ENCODE data around the gene ADGRD1. TPM values are rescaled to one million over a fixed set of nuclear protein-coding genes. Genes with fewer than 3 reads are reported as not detected.

Gene ADGRD1
- total RNA-seq, 2 donors from 2014 or later, result not detected

GRCh38 chr12:130961921-130962451 is 8.3 kb downstream of the ADGRD1 start:
- Mint-ChIP-seq H3K36me3 (no peaks in the 10 kb centered on the region), H3K9me3 (no peaks in the 10 kb centered on the region)
- no peak for DNase-seq (ENCODE audit: low spot score)

GRCh38 chr12:130965214-130965613 is 11.5 kb downstream of the ADGRD1 start:
- peaks cover 14 to 30% of the 10 kb centered on the region in 2 donors for H3K27me3 Mint-ChIP-seq
- H3K9me3 Mint-ChIP-seq, result no peaks in the 10 kb centered on the region
- no peak overlapping the region for H3K27ac Mint-ChIP-seq
- ATAC-seq (no peak), DNase-seq (ENCODE audit: low spot score) (no peak)
- no peak overlapping the region for H3K4me3 Mint-ChIP-seq
- H3K36me3 Mint-ChIP-seq, result no peaks in the 10 kb centered on the region
- H3K4me1 Mint-ChIP-seq (ENCODE audit: low read depth in 2 of 2), result no peaks in the 10 kb centered on the region

More at GRCh38 chr12:130961921-130962451, 8.3 kb downstream of the ADGRD1 start:
- ATAC-seq, result no peak
- no peaks in the 10 kb centered on the region for H3K4me1 Mint-ChIP-seq (ENCODE audit: low read depth in 2 of 2)
- H3K4me3 Mint-ChIP-seq, result no peak overlapping the region
- no peak overlapping the region for H3K27ac Mint-ChIP-seq
- peaks cover 13 to 22% of the 10 kb centered on the region in 2 donors for H3K27me3 Mint-ChIP-seq

GRCh38 chr12:130965668-130966067 is 12.0 kb downstream of the ADGRD1 start:
- no peak overlapping the region for H3K27ac Mint-ChIP-seq
- peaks cover 14 to 28% of the 10 kb centered on the region in 2 donors for H3K27me3 Mint-ChIP-seq
- no peak overlapping the region for H3K4me3 Mint-ChIP-seq
- ATAC-seq (no peak), DNase-seq (ENCODE audit: low spot score) (no peak)
- H3K36me3 Mint-ChIP-seq, result no peaks in the 10 kb centered on the region
- no peaks in the 10 kb centered on the region for H3K9me3 Mint-ChIP-seq
- no peaks in the 10 kb centered on the region for H3K4me1 Mint-ChIP-seq (ENCODE audit: low read depth in 2 of 2)

GRCh38 chr12:130966443-130967030 is 12.8 kb downstream of the ADGRD1 start:
- Mint-ChIP-seq H3K36me3 (no peaks in the 10 kb centered on the region), H3K27ac (no peak overlapping the region), H3K4me1 (ENCODE audit: low read depth in 2 of 2) (no peaks in the 10 kb centered on the region), H3K4me3 (no peak overlapping the region), H3K9me3 (no peaks in the 10 kb centered on the region), H3K27me3 (peaks cover 14 to 20% of the 10 kb centered on the region in 2 donors)
- ATAC-seq (no peak), DNase-seq (ENCODE audit: low spot score) (no peak)

- Mint-ChIP-seq H3K27me3 (peaks cover 11 to 20% of the 10 kb centered on the region in 2 donors), H3K4me3 (no peak overlapping the region), H3K36me3 (no peaks in the 10 kb centered on the region), H3K9me3 (no peaks in the 10 kb centered on the region), H3K27ac (no peak overlapping the region), H3K4me1 (ENCODE audit: low read depth in 2 of 2) (no peaks in the 10 kb centered on the region)
- DNase-seq (ENCODE audit: low spot score) (no peak), ATAC-seq (no peak)
Observed at GRCh38 chr12:130967636-130968035, 13.9 kb downstream of the ADGRD1 start.

GRCh38 chr12:130968611-130969010 is 14.9 kb downstream of the ADGRD1 start:
- Mint-ChIP-seq H3K27me3 (peaks cover 11 to 15% of the 10 kb centered on the region in 2 donors), H3K27ac (no peak overlapping the region), H3K4me3 (no peak overlapping the region), H3K36me3 (no peaks in the 10 kb centered on the region), H3K9me3 (no peaks in the 10 kb centered on the region), H3K4me1 (ENCODE audit: low read depth in 2 of 2) (no peaks in the 10 kb centered on the region)
- ATAC-seq, result no peak
- DNase-seq (ENCODE audit: low spot score), result no peak

- ATAC-seq (no peak), DNase-seq (ENCODE audit: low spot score) (no peak)
- H3K27me3 Mint-ChIP-seq, result peaks cover 11 to 14% of the 10 kb centered on the region in 2 donors
- H3K27ac Mint-ChIP-seq, result no peak overlapping the region
- no peak overlapping the region for H3K4me3 Mint-ChIP-seq
- no peaks in the 10 kb centered on the region for H3K9me3 Mint-ChIP-seq
- no peaks in the 10 kb centered on the region for H3K4me1 Mint-ChIP-seq (ENCODE audit: low read depth in 2 of 2)
- no peaks in the 10 kb centered on the region for H3K36me3 Mint-ChIP-seq
Observed at GRCh38 chr12:130969223-130969622, 15.5 kb downstream of the ADGRD1 start.

- Mint-ChIP-seq H3K27me3 (peaks cover 7 to 8% of the 10 kb centered on the region in 2 donors), H3K36me3 (no peaks in the 10 kb centered on the region), H3K4me3 (no peak overlapping the region), H3K27ac (no peak overlapping the region), H3K9me3 (no peaks in the 10 kb centered on the region), H3K4me1 (ENCODE audit: low read depth in 2 of 2) (no peaks in the 10 kb centered on the region)
- ATAC-seq (no peak), DNase-seq (ENCODE audit: low spot score) (no peak)
Observed at GRCh38 chr12:130970165-130970907, 16.6 kb downstream of the ADGRD1 start.

GRCh38 chr12:130970908-130971233 is 17.2 kb downstream of the ADGRD1 start:
- no peak overlapping the region for H3K4me3 Mint-ChIP-seq
- peaks cover 6 to 7% of the 10 kb centered on the region in 2 donors for H3K27me3 Mint-ChIP-seq

GRCh38 chr12:130971925-130972585 is 18.3 kb downstream of the ADGRD1 start:
- Mint-ChIP-seq H3K4me3 (no peak overlapping the region), H3K27me3 (peaks cover 4 to 7% of the 10 kb centered on the region in 2 donors), H3K36me3 (no peaks in the 10 kb centered on the region), H3K27ac (no peak overlapping the region), H3K4me1 (ENCODE audit: low read depth in 2 of 2) (no peaks in the 10 kb centered on the region), H3K9me3 (no peaks in the 10 kb centered on the region)
- ATAC-seq (no peak), DNase-seq (ENCODE audit: low spot score) (no peak)

More at GRCh38 chr12:130970908-130971233, 17.2 kb downstream of the ADGRD1 start:
- H3K4me1 Mint-ChIP-seq (ENCODE audit: low read depth in 2 of 2), result no peaks in the 10 kb centered on the region
- DNase-seq (ENCODE audit: low spot score), result no peak
- H3K9me3 Mint-ChIP-seq, result no peaks in the 10 kb centered on the region
- H3K27ac Mint-ChIP-seq, result no peak overlapping the region
- ATAC-seq, result no peak
- H3K36me3 Mint-ChIP-seq, result no peaks in the 10 kb centered on the region

- no peak overlapping the region for H3K4me3 Mint-ChIP-seq
- H3K27me3 Mint-ChIP-seq, result peaks cover 4 to 7% of the 10 kb centered on the region in 2 donors
- DNase-seq (ENCODE audit: low spot score), result no peak
- no peaks in the 10 kb centered on the region for H3K4me1 Mint-ChIP-seq (ENCODE audit: low read depth in 2 of 2)
- ATAC-seq, result no peak
- no peaks in the 10 kb centered on the region for H3K36me3 Mint-ChIP-seq
- no peak overlapping the region for H3K27ac Mint-ChIP-seq
- no peaks in the 10 kb centered on the region for H3K9me3 Mint-ChIP-seq
Observed at GRCh38 chr12:130972586-130972950, 18.9 kb downstream of the ADGRD1 start.

GRCh38 chr12:130973109-130973508 is 19.4 kb downstream of the ADGRD1 start:
- DNase-seq (ENCODE audit: low spot score) (no peak), ATAC-seq (no peak)
- H3K4me3 Mint-ChIP-seq, result no peak overlapping the region
- no peaks in the 10 kb centered on the region for H3K4me1 Mint-ChIP-seq (ENCODE audit: low read depth in 2 of 2)
- no peaks in the 10 kb centered on the region for H3K36me3 Mint-ChIP-seq
- no peaks in the 10 kb centered on the region for H3K9me3 Mint-ChIP-seq
- peaks cover 4 to 7% of the 10 kb centered on the region in 2 donors for H3K27me3 Mint-ChIP-seq
- no peak overlapping the region for H3K27ac Mint-ChIP-seq

GRCh38 chr12:130973906-130974305 is 20.2 kb downstream of the ADGRD1 start:
- peaks cover 3% of the 10 kb centered on the region in 2 donors for H3K27me3 Mint-ChIP-seq
- ATAC-seq (no peak), DNase-seq (ENCODE audit: low spot score) (no peak)
- no peaks in the 10 kb centered on the region for H3K36me3 Mint-ChIP-seq
- no peaks in the 10 kb centered on the region for H3K4me1 Mint-ChIP-seq (ENCODE audit: low read depth in 2 of 2)
- no peak overlapping the region for H3K27ac Mint-ChIP-seq
- no peak overlapping the region for H3K4me3 Mint-ChIP-seq
- H3K9me3 Mint-ChIP-seq, result no peaks in the 10 kb centered on the region

GRCh38 chr12:130975116-130975515 is 21.4 kb downstream of the ADGRD1 start:
- H3K27me3 Mint-ChIP-seq, result peaks cover 0 to 2% of the 10 kb centered on the region in 2 donors
- H3K36me3 Mint-ChIP-seq, result no peaks in the 10 kb centered on the region
- DNase-seq (ENCODE audit: low spot score) (no peak), ATAC-seq (no peak)
- no peaks in the 10 kb centered on the region for H3K9me3 Mint-ChIP-seq
- H3K4me1 Mint-ChIP-seq (ENCODE audit: low read depth in 2 of 2), result no peaks in the 10 kb centered on the region
- no peak overlapping the region for H3K4me3 Mint-ChIP-seq
- no peak overlapping the region for H3K27ac Mint-ChIP-seq
